GM12875 (cell line): ENCODE data around the gene JPT2.
"Not testable (repeated sequence)": the region's sequence is repeated elsewhere in the genome, so short reads cannot be mapped to it uniquely, and the experiment has no call there.

Experiments used
- H3K4me3 ChIP-seq: one replicate; pipeline ENCODE4 v1.5.1; 2011; ENCODE audit warnings: low read depth, low read length, control low read depth
- TF ChIP-seq, protein P1 (sequence below): IDR thresholded peaks from 2 replicates; pipeline ENCODE4 v1.5.1; 2011; ENCODE audit warnings: low read depth, mild to moderate bottlenecking, control low read depth, inconsistent platforms, low read length, moderate library complexity, borderline replicate concordance; ENCODE audit not compliant: insufficient read depth

JPT2 gene

DNA sequence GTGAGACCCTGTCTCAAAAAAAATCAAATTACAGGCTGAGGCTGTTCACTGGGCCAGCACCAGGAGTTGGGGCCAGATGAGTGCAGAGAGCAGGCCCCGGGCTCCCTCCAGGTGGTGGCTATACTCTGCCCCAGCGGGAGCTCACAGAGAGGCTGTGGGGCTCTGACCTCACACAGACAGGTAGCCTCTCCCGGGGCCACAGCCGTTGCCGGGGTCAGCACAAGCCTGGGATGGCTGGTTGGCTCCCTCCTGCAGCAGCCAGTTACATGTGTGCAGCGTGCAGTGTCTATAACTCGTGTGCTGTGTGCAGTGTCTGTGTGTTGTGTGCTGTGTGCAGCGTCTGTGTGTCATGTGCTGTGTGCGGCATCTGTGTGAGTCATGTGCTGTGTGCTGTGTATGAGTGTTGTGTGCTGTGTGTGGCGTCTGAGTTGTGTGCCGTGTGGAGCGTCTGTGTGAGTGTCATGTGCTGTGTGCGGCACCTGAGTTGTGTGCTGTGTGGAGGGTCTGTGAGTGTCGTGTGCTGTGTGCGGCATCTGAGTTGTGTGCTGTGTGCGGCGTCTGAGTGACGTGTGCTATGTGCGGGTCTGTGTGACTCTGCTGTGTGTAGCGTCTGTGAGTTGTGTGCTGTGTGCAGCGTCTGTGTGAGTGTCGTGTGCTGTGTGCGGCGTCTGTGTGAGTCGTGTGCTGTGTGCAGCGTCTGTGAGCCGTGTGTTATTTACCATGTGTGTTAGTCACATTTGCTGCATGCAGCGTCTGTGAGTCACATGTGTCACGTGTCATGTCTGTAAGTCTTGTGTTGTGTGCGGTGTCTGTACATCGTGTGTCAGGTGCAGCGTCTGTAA is 48.8 kb downstream of the JPT2 start:
- TF ChIP-seq, protein P1, sequence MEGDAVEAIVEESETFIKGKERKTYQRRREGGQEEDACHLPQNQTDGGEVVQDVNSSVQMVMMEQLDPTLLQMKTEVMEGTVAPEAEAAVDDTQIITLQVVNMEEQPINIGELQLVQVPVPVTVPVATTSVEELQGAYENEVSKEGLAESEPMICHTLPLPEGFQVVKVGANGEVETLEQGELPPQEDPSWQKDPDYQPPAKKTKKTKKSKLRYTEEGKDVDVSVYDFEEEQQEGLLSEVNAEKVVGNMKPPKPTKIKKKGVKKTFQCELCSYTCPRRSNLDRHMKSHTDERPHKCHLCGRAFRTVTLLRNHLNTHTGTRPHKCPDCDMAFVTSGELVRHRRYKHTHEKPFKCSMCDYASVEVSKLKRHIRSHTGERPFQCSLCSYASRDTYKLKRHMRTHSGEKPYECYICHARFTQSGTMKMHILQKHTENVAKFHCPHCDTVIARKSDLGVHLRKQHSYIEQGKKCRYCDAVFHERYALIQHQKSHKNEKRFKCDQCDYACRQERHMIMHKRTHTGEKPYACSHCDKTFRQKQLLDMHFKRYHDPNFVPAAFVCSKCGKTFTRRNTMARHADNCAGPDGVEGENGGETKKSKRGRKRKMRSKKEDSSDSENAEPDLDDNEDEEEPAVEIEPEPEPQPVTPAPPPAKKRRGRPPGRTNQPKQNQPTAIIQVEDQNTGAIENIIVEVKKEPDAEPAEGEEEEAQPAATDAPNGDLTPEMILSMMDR = no peak
- H3K4me3 ChIP-seq = no peak overlapping the region

GRCh38 chr16:1727651-1728624 is 49.9 kb downstream of the JPT2 start:
- TF ChIP-seq, protein P1 = no peak
- H3K4me3 ChIP-seq = no peak overlapping the region

- H3K4me3 ChIP-seq = no peak overlapping the region
- TF ChIP-seq, protein P1 = no peak
Observed at GRCh38 chr16:1729026-1729425, 50.9 kb downstream of the JPT2 start.

- TF ChIP-seq, protein P1 = no peak
- H3K4me3 ChIP-seq = no peak overlapping the region
Observed at GRCh38 chr16:1729445-1729844, 51.4 kb downstream of the JPT2 start.

DNA sequence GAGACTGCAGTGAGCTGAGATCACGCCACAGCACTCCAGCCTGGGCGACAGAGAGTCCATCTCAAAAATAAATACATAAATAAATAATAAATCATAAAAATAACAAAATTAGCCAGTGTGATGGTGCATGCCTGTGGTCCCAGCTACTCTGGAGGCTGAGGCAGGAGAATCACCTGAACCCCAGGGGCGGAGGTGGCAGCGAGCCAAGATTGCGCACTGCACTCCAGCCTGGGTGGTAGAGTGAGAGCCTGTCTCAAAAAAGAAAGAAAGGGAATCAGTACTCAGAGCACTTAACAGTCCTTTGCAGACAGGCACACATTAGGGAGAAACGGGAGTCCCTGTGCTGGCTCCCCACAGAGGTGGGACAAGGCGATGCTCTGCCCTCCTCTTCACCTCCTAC is 53.0 kb downstream of the JPT2 start:
- TF ChIP-seq, protein P1 = no peak
- no peak overlapping the region for H3K4me3 ChIP-seq

DNA sequence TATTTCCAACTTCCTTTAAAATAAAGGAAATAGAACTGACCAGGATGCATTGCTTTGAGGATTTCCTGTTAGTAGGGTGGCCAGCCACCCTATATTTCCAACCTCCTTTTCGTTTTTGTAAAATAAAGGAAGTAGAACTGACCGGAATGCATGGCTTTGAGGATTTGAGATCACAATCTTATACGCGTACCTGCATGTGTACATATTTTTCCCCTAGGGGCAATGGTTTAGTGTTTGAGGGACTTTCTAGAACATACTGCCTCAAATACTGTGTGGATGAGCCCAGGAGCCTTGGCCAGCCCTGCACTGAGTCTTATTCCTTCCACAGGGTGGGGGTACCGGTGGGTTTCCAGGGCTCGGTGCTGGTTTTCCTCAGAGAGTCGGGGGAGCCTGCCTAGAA is 53.5 kb downstream of the JPT2 start:
- TF ChIP-seq, protein P1 = no peak

DNA sequence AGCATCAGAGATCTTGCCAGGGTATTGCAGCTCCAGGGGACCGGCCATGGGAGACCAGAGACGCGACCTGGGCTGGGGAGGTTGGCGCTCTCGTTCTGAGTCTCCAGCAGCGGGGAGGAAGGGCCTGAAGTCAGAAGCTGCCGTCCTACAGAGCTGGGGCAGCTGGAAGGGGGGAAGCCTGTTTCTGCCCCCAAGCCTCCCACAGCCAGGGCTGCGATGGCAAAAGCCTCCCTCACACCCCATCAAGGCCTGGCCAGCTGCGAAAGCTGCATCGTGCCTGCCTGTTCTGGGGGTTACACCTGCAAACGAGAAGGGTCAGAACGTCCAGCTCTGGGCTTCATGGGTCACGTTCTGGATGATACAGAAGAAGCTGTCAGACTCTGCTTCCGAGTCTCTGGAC is 54.0 kb downstream of the JPT2 start:
- TF ChIP-seq, protein P1 = no peak
- no peak overlapping the region for H3K4me3 ChIP-seq

More for the DNA sequence above, 53.5 kb downstream of the JPT2 start:
- H3K4me3 ChIP-seq = no peak overlapping the region

DNA sequence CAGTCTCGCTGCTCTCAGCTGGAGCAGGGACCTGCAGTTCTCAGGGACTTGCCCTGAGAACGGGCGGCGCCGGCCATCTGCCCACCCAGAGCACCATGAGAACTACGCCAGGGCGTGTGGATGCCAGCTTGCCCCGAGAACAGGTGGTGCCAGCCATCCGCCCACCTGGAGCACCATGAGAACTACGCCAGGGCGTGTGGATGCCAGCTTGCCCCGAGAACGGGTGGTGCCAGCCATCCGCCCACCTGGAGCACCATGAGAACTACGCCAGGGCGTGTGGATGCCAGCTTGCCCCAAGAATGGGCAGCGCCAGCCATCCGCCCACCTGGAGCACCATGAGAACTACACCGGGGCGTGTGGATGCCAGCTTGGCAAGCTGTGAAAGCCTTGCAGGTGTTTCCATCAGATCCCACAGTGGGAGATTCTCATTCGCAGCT is 54.5 kb downstream of the JPT2 start:
- not testable (repeated sequence) for H3K4me3 ChIP-seq
